ENCODE results near the gene SUN1. TPM values are rescaled to one million over a fixed set of nuclear protein-coding genes. Genes with fewer than 3 reads are reported as not detected.

SUN1 gene
- total RNA-seq, 2 experiments from 2014 or later: 104 to 108 TPM

DNA sequence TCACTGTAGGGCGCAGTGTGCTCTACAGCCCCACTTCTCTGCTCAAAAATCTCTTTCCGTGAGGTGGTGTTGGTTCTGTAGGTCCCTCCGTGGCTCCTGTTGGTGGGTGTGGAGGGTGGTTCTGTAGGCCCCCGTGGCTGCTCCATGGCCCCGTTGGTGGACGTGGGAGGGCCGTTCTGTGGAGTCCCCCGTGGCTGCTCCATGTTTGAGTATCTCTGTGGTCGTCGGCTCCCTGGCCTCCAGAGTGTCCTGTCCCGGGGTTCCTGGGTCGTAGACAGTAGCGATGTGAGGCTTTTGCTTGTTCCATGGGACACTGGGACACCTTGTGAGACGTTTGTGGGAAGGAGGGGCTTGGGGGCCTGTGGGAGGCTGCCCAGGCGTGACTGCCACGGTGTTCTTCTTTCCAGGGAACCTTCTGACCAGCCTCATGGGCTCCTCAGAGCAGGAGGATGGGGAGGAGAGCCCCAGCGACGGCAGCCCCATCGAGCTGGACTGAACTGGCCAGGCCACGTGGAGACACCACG, 62.7 kb downstream of the SUN1 start:
- H3K4me3 Mint-ChIP-seq: no peak overlapping the region
- Histone ChIP-seq H3K36me3 (ENCODE audit: insufficient read depth, low read length) (peaks cover 69% of the 10 kb centered on the region), H3K27ac (ENCODE audit: low read depth in 1 of 2, low read length in 2 of 2) (no peak overlapping the region), H3K27me3 (ENCODE audit: control insufficient read depth in 1 of 2, insufficient read depth in 2 of 2, low read length in 2 of 2) (no peaks in the 10 kb centered on the region), H3K9me3 (ENCODE audit: control insufficient read depth in 1 of 2, insufficient read depth in 1 of 2, low read length in 2 of 2) (no peaks in the 10 kb centered on the region), H3K4me3 (ENCODE audit: low read length) (no peak overlapping the region), H3K4me1 (ENCODE audit: insufficient read depth, low read length) (no peaks in the 10 kb centered on the region)
- TF ChIP-seq, protein P1, sequence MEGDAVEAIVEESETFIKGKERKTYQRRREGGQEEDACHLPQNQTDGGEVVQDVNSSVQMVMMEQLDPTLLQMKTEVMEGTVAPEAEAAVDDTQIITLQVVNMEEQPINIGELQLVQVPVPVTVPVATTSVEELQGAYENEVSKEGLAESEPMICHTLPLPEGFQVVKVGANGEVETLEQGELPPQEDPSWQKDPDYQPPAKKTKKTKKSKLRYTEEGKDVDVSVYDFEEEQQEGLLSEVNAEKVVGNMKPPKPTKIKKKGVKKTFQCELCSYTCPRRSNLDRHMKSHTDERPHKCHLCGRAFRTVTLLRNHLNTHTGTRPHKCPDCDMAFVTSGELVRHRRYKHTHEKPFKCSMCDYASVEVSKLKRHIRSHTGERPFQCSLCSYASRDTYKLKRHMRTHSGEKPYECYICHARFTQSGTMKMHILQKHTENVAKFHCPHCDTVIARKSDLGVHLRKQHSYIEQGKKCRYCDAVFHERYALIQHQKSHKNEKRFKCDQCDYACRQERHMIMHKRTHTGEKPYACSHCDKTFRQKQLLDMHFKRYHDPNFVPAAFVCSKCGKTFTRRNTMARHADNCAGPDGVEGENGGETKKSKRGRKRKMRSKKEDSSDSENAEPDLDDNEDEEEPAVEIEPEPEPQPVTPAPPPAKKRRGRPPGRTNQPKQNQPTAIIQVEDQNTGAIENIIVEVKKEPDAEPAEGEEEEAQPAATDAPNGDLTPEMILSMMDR (IDR thresholded peaks at IDR 0.05): no peak
- intact Hi-C loops (cut with DNase I, micrococcal nuclease): no loop called here
- H3K27ac Mint-ChIP-seq: no peak overlapping the region
- DNase-seq (no peak), ATAC-seq (ENCODE audit: poor library complexity) (no peak)
- CTCF ChIA-PET: no interaction called here
- peaks cover 60% of the 10 kb centered on the region for H3K36me3 Mint-ChIP-seq (ENCODE audit: low read depth)
- H3K4me1 Mint-ChIP-seq (ENCODE audit: low read depth): no peaks in the 10 kb centered on the region
- no peaks in the 10 kb centered on the region for H3K9me3 Mint-ChIP-seq
- POLR2A ChIA-PET: no interaction called here
- no peaks in the 10 kb centered on the region for H3K27me3 Mint-ChIP-seq

DNA sequence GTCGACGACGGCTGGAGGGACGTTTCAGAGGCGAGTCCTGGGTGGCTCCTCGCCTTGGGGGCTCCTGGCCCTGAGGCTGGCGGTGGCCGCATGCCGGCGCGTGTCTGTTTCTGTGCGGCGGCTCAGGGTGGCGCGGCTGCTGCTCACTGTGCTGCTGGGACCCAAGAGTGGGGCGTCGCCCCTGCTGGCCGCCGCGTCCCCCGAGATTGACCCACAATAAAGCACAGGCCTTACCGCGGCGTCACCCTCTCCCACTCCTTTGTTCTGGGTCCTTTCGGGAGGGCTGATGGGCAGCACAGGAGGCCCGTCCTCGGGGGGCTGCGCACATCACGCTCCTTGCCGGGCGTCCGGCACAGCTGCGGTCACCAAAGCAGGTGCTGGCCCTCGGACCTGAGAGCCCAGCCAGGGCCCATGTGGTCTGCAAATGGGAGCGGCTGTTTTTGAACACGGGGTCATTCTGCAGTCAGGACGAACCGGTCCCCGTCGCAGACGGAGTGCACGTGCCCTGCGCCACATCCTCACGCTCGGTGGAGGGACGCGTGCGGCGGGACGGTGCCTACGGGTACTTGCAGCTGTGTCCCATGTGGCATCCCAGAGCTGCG, 63.3 kb downstream of the SUN1 start:
- Histone ChIP-seq H3K27ac (ENCODE audit: low read depth in 1 of 2, low read length in 2 of 2) (no peak overlapping the region), H3K9me3 (ENCODE audit: control insufficient read depth in 1 of 2, insufficient read depth in 1 of 2, low read length in 2 of 2) (no peaks in the 10 kb centered on the region), H3K4me3 (ENCODE audit: low read length) (no peak overlapping the region), H3K27me3 (ENCODE audit: control insufficient read depth in 1 of 2, insufficient read depth in 2 of 2, low read length in 2 of 2) (no peaks in the 10 kb centered on the region), H3K4me1 (ENCODE audit: insufficient read depth, low read length) (no peaks in the 10 kb centered on the region), H3K36me3 (ENCODE audit: insufficient read depth, low read length) (peaks cover 66% of the 10 kb centered on the region)
- DNase-seq: no peak
- Mint-ChIP-seq H3K27me3 (no peaks in the 10 kb centered on the region), H3K4me3 (no peak overlapping the region), H3K27ac (no peak overlapping the region), H3K4me1 (ENCODE audit: low read depth) (no peaks in the 10 kb centered on the region), H3K9me3 (no peaks in the 10 kb centered on the region), H3K36me3 (ENCODE audit: low read depth) (peaks cover 59% of the 10 kb centered on the region)
- TF ChIP-seq, protein P1 (IDR thresholded peaks at IDR 0.05): no peak
- ATAC-seq (ENCODE audit: poor library complexity): no peak
- POLR2A ChIA-PET: no interaction called here
- intact Hi-C loops (cut with DNase I, micrococcal nuclease): no loop called here
- CTCF ChIA-PET: no interaction called here

DNA sequence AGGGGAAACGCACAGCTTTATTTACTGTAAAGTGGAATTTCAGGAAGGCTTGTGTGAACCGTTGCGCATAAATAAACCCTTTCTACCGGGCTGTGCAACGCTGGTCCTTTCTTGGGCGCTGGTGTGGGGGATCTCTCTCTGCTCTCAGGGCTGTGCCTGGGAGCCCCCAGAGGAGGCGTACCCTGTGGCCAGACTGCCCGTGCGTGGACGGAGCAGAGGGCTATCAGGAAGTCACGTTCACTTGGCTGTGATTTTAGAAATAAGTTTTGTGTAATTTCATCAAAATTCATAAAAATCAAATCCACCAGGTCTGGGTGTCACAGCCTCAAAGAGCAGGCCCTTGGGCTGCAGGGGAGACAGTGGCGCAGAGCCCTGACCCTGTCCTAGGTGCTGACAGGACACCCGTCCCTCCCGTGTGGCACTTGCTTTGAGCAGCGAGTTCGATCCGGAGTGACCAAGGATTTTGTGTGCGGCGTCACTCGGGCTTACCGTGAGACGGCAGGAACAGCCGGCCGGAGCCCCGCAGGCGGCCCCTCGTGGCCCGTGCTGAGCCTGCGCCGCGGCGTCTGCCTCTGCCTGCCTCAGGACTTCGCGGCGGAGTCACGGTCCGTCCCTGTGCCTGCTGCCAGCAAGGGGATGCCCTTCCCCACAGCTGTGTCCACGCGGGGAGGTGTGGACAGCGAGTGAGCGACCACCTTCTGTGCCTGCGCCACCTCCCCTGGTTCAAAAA, 64.2 kb downstream of the SUN1 start:
- Histone ChIP-seq H3K4me1 (ENCODE audit: insufficient read depth, low read length) (peaks cover 6% of the 10 kb centered on the region), H3K9me3 (ENCODE audit: control insufficient read depth in 1 of 2, insufficient read depth in 1 of 2, low read length in 2 of 2) (no peaks in the 10 kb centered on the region), H3K36me3 (ENCODE audit: insufficient read depth, low read length) (peaks cover 56% of the 10 kb centered on the region), H3K27me3 (ENCODE audit: control insufficient read depth in 1 of 2, insufficient read depth in 2 of 2, low read length in 2 of 2) (no peaks in the 10 kb centered on the region), H3K27ac (ENCODE audit: low read depth in 1 of 2, low read length in 2 of 2) (no peak overlapping the region), H3K4me3 (ENCODE audit: low read length) (no peak overlapping the region)
- CTCF ChIA-PET: interaction anchor here (1.1 kb wide), 1 partner anchor 169 kb away, joined by 3 read pairs; no protein-coding TSS in a partner anchor
- Mint-ChIP-seq H3K36me3 (ENCODE audit: low read depth) (peaks cover 50% of the 10 kb centered on the region), H3K27ac (no peak overlapping the region), H3K4me3 (no peak overlapping the region), H3K4me1 (ENCODE audit: low read depth) (no peaks in the 10 kb centered on the region), H3K9me3 (no peaks in the 10 kb centered on the region), H3K27me3 (no peaks in the 10 kb centered on the region)
- intact Hi-C loops (cut with DNase I, micrococcal nuclease): no loop called here
- DNase-seq: no peak
- TF ChIP-seq, protein P1 (IDR thresholded peaks at IDR 0.05): no peak
- ATAC-seq (ENCODE audit: poor library complexity): no peak
- POLR2A ChIA-PET: no interaction called here
